ENCODE results near the gene SFMBT1. TPM values are rescaled to one million over a fixed set of nuclear protein-coding genes. Genes with fewer than 3 reads are reported as not detected.

Gene SFMBT1
- total and polyA plus RNA-seq, 2 experiments from 2014 or later, result 3.4 to 6.1 TPM

DNA sequence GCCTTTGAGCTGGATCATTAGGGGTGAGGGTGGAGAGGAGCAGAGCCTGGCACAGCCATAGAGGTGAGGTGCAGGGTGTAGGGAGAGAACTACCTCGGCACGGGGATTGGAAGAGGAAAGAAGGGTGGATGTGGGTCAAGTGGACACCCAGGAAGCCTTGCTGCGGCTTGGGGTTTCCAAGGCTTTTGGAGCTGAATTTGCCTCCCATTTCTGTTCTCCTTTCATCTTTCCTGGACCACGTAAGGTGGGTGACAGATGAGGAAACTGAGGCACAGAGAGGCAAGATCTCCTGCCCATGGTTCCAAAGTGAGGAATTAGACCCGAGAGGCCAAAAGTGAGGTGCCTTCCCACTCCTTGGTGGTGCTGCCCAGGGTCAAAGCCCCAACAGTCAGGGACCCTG is 35.4 kb upstream of the SFMBT1 start:
- Histone ChIP-seq H3K36me3 (no peaks in the 10 kb centered on the region), H3K27me3 (peaks cover 59% of the 10 kb centered on the region), H3K27ac (no peak overlapping the region), H3K9me3 (ENCODE audit: low read depth) (no peaks in the 10 kb centered on the region), H3K4me3 (no peak overlapping the region), H3K4me1 (ENCODE audit: low read depth) (peaks cover 9% of the 10 kb centered on the region)
- DNase-seq (ENCODE audit: low read depth in 1 of 2, low spot score in 1 of 2), result no peak
- TF ChIP-seq, protein P1, sequence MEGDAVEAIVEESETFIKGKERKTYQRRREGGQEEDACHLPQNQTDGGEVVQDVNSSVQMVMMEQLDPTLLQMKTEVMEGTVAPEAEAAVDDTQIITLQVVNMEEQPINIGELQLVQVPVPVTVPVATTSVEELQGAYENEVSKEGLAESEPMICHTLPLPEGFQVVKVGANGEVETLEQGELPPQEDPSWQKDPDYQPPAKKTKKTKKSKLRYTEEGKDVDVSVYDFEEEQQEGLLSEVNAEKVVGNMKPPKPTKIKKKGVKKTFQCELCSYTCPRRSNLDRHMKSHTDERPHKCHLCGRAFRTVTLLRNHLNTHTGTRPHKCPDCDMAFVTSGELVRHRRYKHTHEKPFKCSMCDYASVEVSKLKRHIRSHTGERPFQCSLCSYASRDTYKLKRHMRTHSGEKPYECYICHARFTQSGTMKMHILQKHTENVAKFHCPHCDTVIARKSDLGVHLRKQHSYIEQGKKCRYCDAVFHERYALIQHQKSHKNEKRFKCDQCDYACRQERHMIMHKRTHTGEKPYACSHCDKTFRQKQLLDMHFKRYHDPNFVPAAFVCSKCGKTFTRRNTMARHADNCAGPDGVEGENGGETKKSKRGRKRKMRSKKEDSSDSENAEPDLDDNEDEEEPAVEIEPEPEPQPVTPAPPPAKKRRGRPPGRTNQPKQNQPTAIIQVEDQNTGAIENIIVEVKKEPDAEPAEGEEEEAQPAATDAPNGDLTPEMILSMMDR (IDR thresholded peaks at IDR 0.05; ENCODE audit: low read depth, low read length), result no peak

DNA sequence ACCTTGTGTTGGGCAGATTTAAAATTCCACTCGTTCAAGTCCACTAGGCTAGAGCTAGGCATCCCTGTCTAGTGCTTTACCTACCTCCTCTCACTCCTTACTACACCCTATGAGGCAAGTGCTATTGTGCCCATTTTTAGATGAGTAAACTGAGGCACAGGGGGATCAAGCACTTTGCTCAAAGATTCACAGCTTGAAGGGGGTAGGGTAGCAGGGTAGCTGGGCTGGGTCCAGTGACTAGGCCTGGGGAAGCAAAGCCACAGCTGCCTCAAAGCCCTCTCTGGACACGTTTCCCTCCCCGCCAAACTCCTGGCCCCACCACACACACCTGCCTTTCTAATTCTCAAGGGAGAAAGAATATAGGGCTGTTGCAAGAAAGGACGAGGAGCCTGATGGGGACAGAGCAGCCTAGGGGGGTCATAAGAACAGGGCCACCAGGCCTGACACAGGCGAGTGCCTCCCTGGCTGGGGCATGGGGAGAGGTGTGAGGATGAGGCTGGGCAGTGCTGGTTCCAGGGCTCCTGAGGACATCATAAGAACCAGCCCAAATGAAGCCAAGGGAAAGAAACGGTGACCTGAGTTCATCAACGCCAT is 34.8 kb upstream of the SFMBT1 start:
- H3K4me3 ChIP-seq, result no peak overlapping the region
- peaks cover 58% of the 10 kb centered on the region for H3K27me3 ChIP-seq
- no peaks in the 10 kb centered on the region for H3K9me3 ChIP-seq (ENCODE audit: low read depth)
- no peak for DNase-seq (ENCODE audit: low read depth in 1 of 2, low spot score in 1 of 2)
- TF ChIP-seq, protein P1 (IDR thresholded peaks at IDR 0.05; ENCODE audit: low read depth, low read length), result no peak
- H3K4me1 ChIP-seq (ENCODE audit: low read depth), result peaks cover 9% of the 10 kb centered on the region
- no peaks in the 10 kb centered on the region for H3K36me3 ChIP-seq
- H3K27ac ChIP-seq, result no peak overlapping the region

DNA sequence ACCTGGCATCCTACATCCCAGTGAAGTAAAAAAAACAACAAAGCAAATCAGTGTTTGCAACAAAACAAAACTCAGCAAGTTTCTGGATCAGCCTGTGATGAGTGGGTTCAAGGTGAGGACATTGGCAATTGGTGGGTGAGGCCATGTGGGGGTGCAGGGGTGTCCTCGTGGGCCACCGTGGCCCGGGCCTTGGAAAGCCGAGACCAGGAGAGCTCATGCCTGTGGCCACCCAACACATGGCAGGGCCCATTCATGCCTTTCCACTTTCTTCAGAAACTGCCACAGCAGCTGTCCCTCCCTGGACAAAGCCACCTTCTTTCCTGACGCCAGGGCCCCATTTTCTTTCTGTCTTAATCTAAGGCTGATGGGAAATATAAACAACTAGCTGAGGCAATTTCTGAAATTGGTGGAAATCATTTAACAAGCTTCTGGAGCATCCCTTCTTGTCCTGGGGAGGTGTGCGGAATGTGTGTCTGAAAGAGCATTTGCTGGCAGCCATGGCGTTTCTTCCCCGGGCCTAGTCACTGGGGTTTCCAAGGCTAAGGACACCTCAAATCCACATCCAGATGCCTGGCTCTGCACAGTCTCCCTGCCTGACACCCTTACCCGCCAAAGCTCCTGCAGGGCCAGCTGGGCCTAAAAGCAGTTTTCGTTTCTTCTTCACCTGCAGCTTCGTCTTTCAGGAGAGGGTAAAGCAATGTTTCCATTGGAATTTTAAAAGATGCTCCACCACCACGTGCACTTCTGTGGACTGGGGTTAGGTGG is 34.1 kb upstream of the SFMBT1 start:
- no peaks in the 10 kb centered on the region for H3K9me3 ChIP-seq (ENCODE audit: low read depth)
- TF ChIP-seq, protein P1 (IDR thresholded peaks at IDR 0.05; ENCODE audit: low read depth, low read length), result no peak
- H3K27me3 ChIP-seq, result peaks cover 58% of the 10 kb centered on the region
- H3K27ac ChIP-seq, result no peak overlapping the region
- H3K4me1 ChIP-seq (ENCODE audit: low read depth), result peaks cover 9% of the 10 kb centered on the region
- no peak overlapping the region for H3K4me3 ChIP-seq
- no peaks in the 10 kb centered on the region for H3K36me3 ChIP-seq
- DNase-seq (ENCODE audit: low read depth in 1 of 2, low spot score in 1 of 2), result no peak

DNA sequence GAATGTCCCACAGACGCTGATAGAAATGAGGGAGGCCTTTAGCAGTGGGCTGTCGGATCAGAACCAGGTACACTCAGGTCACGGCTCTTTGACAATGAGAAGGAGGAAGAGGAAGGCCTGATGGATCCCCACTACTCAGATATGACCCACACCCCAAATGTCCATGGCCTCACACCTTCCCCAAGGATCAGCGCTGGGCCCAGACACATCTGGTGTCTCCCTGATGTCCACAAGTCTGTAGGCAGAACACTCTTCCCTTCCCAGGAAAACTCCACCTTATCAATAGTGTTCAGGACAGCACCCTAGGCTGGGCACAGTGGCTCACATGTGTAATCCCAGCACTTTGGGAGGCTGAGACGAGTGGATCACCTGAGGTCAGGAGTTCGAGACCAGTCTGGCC is 33.3 kb upstream of the SFMBT1 start:
- Histone ChIP-seq H3K4me3 (no peak overlapping the region), H3K27me3 (peaks cover 62% of the 10 kb centered on the region), H3K9me3 (ENCODE audit: low read depth) (no peaks in the 10 kb centered on the region), H3K36me3 (no peaks in the 10 kb centered on the region), H3K27ac (no peak overlapping the region), H3K4me1 (ENCODE audit: low read depth) (peaks cover 2% of the 10 kb centered on the region)
- DNase-seq (ENCODE audit: low read depth in 1 of 2, low spot score in 1 of 2), result no peak
- TF ChIP-seq, protein P1 (IDR thresholded peaks at IDR 0.05; ENCODE audit: low read depth, low read length), result no peak

DNA sequence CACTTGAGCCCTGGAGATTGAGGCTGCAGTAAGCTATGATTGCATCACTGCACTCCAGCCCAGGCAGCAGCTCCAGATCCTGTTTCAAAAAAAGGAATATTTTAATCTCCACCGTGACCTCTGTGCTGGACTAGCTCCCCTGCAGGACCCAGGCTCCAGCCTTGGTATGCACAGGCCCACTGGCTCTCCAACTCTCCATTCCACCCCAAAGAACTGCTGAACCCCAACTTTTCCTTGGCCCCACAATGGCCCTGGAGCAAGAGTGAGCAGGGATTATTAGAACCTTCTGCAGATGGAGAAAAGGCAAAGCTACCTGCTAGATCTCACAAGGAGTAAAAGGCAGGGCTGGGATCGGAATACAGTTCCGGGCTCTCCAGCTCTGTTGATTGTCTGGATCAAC is 32.8 kb upstream of the SFMBT1 start:
- Histone ChIP-seq H3K36me3 (no peaks in the 10 kb centered on the region), H3K9me3 (ENCODE audit: low read depth) (no peaks in the 10 kb centered on the region), H3K4me3 (no peak overlapping the region), H3K27me3 (peaks cover 67% of the 10 kb centered on the region), H3K4me1 (ENCODE audit: low read depth) (no peaks in the 10 kb centered on the region), H3K27ac (no peak overlapping the region)
- TF ChIP-seq, protein P1 (IDR thresholded peaks at IDR 0.05; ENCODE audit: low read depth, low read length), result no peak
- DNase-seq (ENCODE audit: low read depth in 1 of 2, low spot score in 1 of 2), result no peak

All from cardiac muscle cell (in vitro differentiated cells and primary cell).